NCI-H524 treated with DMSO at 0.1 percent for 48 hours (cell line): Measurements from ENCODE around the gene SLC12A5.
A peak's percentile ranks its signal among the peaks of the same experiment; 100 is the strongest.

Experiments
- DNase-seq: peaks from one replicate; lab custom pipeline; 2025; lab: John Stamatoyannopoulos, UW

Gene SLC12A5

DNA sequence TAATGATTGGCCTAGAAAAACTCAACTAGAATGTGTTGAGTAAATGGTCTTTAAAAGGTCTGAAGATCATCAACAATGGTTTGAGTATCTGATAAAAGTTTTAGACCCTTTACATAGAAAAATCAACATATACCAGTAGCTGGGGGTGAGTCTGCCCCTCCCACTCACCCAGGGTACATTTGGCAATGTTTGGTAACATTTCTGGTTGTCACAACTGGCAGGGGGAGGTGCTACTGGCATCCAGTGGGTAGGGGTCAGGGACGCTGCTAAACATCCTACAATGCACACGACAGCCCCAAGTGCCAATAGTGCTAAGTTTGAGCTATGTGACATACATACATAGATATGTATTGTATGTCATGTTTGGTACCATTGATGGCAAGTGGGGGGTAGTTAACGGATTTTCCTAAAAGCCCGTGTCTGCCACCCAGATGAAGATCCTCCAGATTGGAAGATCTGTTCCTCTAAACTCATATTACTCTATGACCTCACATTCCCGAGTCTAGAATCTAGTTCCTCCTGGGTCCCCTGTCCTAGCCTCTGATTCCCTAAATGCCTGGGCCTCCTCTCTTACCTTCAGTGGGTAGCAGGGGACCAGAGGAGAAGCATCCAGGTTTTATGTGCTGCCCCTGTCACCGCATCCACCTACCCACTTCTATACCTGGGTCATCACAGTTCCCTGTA, 22.9 kb upstream of the SLC12A5 start:
- no peak for DNase-seq

DNA sequence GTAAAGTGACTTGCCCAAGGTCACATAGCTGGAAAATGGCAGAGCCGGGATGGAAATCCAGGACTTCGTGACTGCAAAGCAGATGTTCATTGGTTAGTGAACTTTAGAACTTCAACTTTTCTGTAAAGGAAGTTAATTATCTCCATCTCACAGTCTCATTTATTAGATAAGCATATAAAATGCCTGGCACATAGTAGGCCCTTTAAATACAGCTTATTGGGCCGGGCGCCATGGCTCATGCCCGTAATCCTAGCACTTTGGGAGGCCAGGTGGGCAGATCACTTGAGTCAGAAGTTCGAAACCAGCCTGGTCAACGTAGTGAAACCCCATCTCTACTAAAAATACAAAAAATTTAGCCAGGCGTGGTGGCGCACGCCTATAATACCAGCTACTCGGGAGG, 22.1 kb upstream of the SLC12A5 start:
- no peak for DNase-seq

DNA sequence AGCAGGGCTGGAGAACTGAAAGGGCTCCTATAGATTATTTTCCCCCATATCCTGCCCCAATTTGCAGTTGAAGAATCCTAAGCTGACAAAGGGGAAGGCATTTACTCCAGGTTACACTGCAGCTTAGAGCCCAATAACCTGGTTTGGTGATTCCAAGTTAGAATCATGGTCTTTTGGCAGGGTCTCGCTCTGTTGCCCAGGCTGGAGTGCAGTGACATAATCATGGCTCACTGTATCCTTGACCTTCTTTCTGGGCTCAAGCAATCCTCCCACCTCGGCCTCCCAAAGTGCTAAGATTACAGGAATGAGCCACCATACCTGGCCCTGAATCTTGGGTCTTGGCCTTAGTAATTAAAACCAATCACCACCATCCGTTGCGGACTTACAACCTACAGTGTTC, 21.3 kb upstream of the SLC12A5 start:
- DNase-seq: no peak

DNA sequence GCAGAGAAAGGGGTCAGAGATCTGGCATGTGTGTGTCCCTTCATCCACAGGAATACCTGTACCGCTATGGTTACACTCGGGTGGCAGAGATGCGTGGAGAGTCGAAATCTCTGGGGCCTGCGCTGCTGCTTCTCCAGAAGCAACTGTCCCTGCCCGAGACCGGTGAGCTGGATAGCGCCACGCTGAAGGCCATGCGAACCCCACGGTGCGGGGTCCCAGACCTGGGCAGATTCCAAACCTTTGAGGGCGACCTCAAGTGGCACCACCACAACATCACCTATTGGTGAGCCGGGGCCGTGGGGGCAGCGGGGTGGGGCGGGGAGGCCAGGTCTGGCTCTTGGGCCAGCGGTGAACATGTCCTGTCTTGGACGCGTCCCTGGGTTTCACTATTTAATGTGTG, 19.2 kb upstream of the SLC12A5 start:
- no peak for DNase-seq

DNA sequence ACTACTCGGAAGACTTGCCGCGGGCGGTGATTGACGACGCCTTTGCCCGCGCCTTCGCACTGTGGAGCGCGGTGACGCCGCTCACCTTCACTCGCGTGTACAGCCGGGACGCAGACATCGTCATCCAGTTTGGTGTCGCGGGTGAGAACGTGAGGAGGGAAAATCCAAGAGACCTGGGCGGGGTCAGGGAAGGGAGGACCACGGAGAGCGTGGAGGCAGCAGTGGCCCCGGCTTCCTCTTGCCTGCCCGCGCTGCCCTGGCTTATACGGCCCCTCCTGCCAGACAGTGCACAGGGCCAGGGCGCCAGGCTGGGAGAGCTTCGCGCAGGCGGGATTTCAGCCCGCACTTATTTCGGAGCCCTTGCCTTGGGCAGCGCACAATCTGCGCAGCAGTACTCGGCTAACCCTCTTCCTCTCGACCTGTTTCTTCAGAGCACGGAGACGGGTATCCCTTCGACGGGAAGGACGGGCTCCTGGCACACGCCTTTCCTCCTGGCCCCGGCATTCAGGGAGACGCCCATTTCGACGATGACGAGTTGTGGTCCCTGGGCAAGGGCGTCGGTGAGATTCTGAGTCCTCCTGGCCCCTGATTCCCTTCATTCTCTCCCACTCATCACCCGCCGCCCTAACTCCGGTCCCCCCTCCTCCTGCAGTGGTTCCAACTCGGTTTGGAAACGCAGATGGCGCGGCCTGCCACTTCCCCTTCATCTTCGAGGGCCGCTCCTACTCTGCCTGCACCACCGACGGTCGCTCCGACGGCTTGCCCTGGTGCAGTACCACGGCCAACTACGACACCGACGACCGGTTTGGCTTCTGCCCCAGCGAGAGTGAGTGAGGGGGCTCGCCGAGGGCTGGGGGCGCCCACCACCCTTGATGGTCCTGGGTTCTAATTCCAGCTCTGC, 18.3 kb upstream of the SLC12A5 start:
- no peak for DNase-seq

DNA sequence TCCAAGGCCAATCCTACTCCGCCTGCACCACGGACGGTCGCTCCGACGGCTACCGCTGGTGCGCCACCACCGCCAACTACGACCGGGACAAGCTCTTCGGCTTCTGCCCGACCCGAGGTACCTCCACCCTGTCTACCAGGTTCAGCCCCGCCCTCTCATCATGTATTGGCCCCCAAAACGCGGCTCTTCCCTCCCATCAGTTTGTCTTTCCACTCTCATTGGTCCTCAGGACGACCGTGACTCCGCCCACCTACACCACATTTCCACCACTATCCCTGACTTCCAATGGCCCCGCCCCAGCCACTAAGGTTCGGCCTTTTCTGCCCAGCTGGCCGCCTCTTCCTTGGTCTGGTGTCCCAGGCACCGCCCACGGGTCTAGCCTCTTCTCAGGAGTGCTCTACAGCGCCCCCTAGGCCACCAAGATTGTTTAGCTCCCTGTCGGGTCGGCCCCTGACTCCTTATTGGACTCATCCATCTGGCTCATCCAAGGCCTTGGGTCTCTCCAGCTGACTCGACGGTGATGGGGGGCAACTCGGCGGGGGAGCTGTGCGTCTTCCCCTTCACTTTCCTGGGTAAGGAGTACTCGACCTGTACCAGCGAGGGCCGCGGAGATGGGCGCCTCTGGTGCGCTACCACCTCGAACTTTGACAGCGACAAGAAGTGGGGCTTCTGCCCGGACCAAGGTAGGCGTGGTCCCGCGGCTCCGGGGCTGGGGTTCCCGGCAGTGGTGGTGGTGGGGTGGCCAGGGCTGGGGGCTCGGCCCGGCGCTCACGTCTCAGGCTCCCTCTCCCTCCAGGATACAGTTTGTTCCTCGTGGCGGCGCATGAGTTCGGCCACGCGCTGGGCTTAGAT, 17.2 kb upstream of the SLC12A5 start:
- DNase-seq: no peak

DNA sequence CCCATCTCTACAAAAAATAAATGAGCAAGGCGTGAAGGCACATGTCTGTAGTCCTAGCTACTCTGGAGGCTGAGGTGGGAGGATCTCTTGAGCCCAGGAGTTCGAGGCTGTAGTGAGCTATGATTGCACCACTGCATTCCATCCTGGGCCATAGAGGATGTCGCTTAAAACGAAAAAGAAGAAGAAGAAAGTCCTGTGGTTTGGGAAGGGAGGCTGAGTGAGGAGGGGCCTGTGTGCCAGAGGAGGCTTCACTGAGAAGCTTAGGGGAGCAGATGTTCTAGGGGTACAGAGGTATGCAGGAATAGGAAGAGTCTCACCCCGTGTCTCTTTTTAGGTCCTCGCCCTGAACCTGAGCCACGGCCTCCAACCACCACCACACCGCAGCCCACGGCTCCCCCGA, 16.1 kb upstream of the SLC12A5 start:
- no peak for DNase-seq

DNA sequence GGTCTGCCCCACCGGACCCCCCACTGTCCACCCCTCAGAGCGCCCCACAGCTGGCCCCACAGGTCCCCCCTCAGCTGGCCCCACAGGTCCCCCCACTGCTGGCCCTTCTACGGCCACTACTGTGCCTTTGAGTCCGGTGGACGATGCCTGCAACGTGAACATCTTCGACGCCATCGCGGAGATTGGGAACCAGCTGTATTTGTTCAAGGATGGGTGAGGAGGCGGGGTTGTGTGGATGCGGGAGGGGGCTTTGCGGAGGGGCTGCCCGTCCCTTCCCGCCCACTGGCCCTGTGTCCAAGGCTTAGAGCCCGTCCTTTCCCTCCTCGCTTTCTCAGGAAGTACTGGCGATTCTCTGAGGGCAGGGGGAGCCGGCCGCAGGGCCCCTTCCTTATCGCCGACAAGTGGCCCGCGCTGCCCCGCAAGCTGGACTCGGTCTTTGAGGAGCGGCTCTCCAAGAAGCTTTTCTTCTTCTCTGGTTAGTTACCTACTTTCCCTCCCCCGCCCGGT, 15.6 kb upstream of the SLC12A5 start:
- no peak for DNase-seq

DNA sequence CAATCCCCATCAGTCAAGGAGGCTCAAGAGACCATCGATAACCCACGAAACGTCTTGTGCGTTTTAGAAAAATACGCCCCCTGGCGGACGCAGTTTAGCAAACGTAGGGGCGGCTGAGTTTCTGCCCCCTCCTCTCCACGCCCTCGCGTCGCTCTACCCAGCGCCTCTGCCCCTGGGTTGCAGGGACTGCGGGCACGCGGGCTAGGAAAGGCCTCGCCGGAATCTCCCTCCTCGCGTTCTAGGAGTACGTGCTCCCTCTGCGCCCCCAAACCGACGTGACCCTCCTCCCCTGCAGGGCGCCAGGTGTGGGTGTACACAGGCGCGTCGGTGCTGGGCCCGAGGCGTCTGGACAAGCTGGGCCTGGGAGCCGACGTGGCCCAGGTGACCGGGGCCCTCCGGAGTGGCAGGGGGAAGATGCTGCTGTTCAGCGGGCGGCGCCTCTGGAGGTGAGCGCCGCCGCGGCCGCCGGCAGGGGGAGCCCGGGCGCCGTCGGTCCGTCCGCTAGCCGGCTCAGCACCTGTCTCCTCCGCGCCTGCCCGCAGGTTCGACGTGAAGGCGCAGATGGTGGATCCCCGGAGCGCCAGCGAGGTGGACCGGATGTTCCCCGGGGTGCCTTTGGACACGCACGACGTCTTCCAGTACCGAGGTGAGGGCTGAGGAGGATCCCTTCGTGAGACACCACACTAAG, 15.0 kb upstream of the SLC12A5 start:
- DNase-seq: peak; percentile 18

DNA sequence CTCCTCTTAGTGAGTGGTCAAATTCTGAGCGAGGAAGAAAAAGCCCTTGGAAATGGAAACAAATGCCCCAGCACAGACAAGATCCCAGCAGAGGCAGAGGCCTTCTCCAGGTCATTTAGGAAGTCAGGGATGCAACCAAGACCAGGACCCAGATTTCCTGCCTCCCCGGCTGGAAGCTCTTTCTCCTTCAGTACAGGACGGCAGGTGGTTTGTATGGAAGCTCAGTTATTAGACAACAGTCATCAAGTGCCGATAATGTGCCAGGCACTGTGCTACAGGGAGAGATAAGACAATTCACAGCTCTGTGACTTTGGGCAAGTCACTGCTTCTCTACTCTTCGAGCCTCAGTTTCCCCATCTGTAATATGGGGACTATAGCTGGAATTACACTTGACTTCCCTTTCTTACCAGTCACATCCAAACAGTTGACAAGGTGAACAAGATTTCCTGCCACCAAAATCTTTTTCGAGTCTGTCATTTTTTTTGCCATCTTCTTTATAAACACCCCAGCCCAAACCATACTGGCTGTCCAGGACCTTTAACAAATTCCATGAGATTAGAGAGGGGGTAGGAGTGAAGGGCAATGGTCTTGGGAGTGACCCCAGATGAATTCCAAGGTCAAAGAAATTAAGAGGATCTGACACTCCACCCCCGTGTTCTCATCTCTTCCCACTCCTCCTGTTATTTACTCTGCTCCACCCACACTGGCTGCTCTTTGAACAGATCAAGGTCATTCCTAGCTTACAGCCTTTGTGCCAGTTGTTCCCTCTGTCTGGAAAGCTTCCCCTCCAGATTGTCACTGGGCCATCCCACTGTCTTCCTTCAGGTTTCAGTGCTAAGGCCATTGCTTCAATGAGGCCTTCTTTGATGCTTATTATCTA, 14.3 kb upstream of the SLC12A5 start:
- DNase-seq: no peak

DNA sequence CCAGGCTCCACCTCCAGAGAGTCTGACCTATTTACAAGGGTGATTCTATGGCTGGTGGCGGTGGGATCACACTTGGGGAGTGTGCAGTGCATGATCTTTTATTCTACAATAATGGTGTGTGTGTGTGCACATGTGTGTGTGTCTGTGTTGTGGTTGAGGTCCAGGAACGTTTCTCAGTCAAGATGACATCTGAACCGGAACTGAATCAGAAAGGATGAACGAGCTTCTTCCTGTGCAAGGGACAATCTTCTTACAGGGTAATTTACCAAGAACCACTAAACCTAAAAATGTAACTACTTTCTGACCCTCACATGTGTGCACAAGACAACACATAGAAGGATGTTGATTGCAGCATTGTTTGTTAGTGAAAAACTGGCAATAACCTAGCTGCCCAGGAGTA, 11.7 kb upstream of the SLC12A5 start:
- no peak for DNase-seq

DNA sequence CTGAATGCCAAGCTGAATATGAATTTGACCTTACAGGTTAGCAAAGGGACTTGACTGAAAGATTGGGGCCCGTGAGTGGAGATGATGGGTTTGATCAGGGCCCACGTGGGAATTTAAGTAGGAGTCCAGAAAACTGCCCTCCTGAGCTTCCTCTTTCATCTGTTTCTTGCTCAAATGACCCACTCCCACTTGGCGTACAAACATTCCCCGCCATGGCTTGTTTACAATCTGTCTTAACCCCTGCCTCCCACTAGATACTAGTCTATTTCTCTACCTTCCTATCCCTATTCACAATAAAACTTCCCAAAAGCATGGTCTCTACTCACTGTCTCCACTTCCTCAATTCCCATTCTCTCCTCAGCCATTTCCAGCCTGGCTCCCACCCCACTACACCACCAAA, 10.9 kb upstream of the SLC12A5 start:
- no peak for DNase-seq

DNA sequence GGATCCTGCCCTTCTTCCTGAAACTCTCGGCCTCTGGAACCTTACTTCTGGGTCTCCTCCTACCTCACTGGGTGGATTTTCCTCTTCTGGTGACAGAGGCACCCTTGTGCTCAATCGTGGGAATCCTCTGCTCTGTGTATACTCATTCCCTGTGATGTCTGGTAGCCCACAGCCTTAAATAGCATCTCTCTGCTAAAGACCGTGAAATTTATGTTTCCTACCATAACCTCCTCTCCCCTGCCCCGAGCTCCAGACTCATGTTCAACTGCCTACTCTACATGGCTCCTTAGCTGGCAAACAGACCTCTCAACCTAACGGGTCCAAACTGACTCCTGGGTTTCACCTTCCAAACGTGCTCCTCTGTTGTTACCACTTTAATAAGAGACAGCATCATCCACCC, 10.4 kb upstream of the SLC12A5 start:
- no peak for DNase-seq

DNA sequence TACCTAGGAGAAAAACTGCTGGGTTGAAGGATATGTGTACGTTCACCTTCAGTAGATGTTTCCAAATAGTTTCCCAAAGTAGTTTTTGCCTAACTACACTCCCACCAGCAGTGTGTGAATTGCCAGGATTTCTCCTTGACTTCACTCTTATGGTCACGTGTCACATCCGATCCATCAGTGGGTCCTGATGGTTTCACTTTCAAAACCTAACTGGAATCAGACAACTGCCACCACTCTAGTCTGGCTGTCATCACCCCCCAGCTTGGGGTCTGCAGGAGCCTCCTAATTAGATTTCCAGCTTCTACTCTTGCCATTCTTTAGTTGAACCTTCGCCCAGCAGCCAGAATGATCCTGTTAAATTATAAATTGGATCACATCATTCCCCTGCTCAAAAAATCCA, 8.5 kb upstream of the SLC12A5 start:
- no peak for DNase-seq

DNA sequence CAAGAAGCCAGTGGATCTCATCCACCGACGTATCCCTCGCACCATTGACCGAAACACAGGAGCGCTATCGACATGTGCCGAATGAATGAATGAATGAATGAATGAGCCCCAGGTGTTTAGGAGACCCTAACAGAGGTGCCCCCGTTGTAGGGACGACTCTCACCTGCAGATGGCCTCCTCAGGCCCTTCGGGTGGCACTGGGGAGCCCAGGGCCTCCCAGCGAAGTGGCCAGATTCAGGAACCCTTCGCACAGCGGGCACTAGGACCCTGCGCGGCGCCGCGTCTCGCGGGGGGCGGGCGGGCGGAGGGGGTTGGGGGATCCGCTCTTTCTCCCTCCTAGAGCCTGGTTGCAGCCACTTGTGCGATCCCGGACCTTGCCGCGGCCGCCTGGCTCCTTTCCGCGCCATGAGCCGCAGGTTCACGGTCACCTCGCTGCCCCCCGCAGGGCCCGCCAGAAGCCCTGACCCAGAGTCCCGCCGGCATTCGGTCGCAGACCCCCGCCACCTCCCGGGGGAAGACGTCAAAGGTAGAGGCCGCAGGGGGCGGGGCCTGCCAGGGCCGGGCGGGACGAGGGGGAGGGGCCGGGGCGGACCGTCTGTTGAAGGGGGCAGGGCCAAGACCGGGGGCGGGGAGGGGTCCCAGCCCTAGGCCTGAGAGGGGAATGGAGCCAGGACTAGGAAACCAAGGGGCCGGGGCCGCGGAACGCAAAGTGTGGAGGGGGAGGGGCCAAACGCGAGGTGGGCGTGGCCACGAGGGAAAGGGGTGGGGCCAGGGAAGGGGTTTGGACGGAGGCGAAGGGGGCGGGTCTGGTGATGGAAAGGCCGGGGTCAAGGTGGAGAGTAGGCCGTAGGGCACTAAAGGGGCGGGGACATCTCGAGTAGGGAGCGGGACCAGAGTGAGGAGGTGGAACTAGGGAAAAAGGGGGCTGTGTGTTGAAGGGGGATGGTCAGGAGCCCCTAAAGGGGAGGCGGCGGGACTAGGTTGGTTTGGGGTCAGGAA, 7.4 kb upstream of the SLC12A5 start:
- no peak for DNase-seq

DNA sequence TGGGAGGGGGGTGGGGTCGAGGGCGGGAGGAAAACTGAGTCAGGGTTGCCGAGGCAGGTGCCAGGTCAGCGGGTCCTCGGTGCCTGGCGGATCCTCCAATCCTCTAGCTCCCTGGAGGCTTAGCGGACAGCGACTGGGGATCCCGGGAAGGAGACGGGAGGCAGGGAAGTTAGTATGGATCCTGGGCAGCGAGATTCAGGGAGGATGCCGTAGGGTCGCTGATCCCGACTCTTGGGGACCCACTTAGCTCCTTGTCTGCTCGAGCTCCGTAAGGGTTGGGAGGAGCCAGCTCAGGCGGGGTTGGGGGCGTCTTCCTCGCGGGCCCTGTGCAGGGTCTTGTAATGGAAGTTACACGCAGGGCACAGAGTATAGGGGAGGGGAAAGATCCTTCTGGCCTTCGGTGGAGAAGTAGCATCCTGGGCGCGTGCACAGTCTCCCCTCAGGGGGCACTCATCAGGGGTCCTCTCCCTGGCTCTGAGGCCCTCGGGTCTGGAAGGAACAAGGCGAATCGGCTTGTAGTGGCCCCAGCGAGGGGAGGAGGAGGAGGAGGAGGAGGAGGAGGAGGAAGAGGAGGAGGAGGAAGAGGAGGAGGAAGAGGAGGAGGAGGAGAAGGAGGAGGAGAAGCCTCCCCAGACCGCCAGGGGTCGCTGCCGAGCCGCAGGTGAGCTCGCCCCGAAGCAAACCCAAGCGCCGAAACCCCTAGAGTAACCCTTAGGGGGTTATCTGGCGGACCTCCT, 6.4 kb upstream of the SLC12A5 start:
- DNase-seq: no peak

DNA sequence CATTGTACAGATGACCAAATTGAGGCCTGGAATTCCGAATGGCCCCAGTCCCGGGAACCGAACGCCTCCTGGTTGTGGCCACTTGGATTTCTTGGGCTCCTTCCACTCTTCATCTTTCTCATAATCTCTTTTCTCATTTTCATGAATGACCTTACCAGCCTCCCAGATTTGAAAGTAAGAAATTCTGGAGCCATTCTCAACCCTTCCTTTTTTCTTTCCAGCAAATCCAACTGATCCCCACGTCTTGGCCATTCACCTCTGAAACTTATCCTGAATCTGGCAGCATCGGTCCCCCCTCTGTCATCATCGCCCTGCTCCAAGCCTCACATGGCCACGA, 5.9 kb upstream of the SLC12A5 start:
- DNase-seq: no peak

DNA sequence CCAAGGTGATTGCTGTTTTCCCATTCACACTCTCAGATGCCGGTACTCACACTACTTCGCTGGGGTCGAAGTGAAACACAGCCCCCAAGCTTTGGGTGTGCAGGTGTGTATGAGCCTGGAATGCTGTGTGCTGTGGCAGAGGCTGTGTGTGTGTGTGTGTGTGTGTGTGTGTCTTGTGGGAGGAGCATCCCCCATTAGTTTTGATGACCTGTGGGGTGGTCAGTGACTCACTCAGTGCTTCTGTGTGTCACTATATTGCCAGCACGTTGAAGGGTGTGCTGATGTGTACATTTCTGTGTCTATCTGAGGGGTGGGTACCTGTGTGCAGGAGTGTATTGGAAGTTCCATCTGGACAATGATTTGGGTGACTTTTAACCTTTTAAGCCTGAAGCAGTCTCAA, 5.0 kb upstream of the SLC12A5 start:
- DNase-seq: no peak

DNA sequence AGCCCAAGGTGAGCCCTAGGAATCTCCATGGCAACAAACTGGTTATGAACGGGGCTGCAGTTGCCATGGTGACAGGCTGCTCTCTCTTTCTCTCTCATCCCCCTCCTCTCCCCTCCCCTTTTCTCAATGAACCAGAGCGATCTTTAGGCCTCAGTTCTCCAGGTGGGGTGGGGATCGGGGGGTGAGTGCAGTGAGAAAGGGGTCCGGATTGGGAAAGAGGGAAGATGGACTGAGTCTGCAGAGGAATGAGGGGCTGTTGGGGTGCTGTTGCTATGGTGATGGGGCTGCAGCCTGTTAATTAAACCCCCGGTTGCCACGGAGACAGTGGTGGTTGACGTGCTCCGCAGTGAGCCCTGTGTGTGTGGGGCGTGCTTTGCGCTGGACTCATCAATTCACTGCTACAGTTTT, 3.6 kb upstream of the SLC12A5 start:
- DNase-seq: no peak
